HEK293 (cell line): ENCODE measurements around the gene STYK1.
A peak's percentile ranks its signal among the peaks of the same experiment; 100 is the strongest.

Source experiments
- CTCF ChIA-PET: fragments of 350-600 bp; formaldehyde crosslinking; extraction: SDS; loops from one replicate; lab custom pipeline; 2021; ENCODE audit warnings: antibody characterized with exemption; lab: Yijun Ruan, JAX
- POLR2A ChIA-PET: fragments of 300-600 bp; formaldehyde crosslinking; extraction: SDS; loops from one replicate; lab custom pipeline; 2020; ENCODE audit warnings: antibody characterized with exemption, inconsistent platforms; lab: Yijun Ruan, JAX
- H3K27ac ChIP-seq: fragments of 200-500 bp; sonication (Bioruptor generic); 2 replicates; pipeline ENCODE4 v1.5.1; 2014; ENCODE audit warnings: low read depth, low read length, control low read depth, inconsistent platforms; ENCODE audit errors: extremely low read depth
- H3K36me3 ChIP-seq, 2 experiments: fragments of 200-500 bp in 1 of 2; sonication (Bioruptor generic) in 1 of 2; 1 replicate in 1 of 2; 2 replicates in 1 of 2; pipeline ENCODE4 v1.5.1; 2014 to 2017; ENCODE audit warnings: inconsistent platforms in 2 of 2, low read length in 2 of 2; ENCODE audit not compliant: control insufficient read depth in 2 of 2, insufficient read depth in 1 of 2
- H3K4me1 ChIP-seq: fragments of 200-500 bp; sonication (Bioruptor generic); 2 replicates; pipeline ENCODE4 v1.5.1; 2014; ENCODE audit warnings: mild to moderate bottlenecking, low read length, inconsistent platforms; ENCODE audit not compliant: control insufficient read depth, insufficient read depth
- H3K4me3 ChIP-seq: 2 replicates; pipeline ENCODE4 v1.5.1; 2011; ENCODE audit warnings: low read depth, mild to moderate bottlenecking, control low read depth, low read length, moderate library complexity
- H3K9me3 ChIP-seq: fragments of 200-500 bp; sonication (Bioruptor generic); 2 replicates; pipeline ENCODE4 v1.5.1; 2014; ENCODE audit warnings: low read depth, low read length, inconsistent platforms; ENCODE audit not compliant: control insufficient read depth, insufficient read depth
- HOXC10 ChIP-seq: sonication (generic); formaldehyde crosslinking; IDR thresholded peaks from 2 replicates; pipeline ENCODE4 v1.8.1; 2023; ENCODE audit warnings: mild to moderate bottlenecking, missing genetic modification reagents
- KLF10 ChIP-seq: fragments of 450-650 bp; IDR thresholded peaks from 2 replicates; pipeline ENCODE4 v1.5.1; 2018; ENCODE audit warnings: missing biosample characterization, mild to moderate bottlenecking, missing genetic modification characterization
- MZF1 ChIP-seq: fragments of 450-650 bp; formaldehyde crosslinking; IDR thresholded peaks from 2 replicates; pipeline ENCODE4 v1.5.1; 2017; ENCODE audit warnings: missing biosample characterization, missing genetic modification characterization, borderline replicate concordance
- TRIM28 ChIP-seq: IDR thresholded peaks from 2 replicates; pipeline ENCODE4 v1.6.1; 2011; ENCODE audit warnings: low read length, control low read depth, borderline replicate concordance
- YY2 ChIP-seq: fragments of 450-650 bp; formaldehyde crosslinking; IDR thresholded peaks from 2 replicates; pipeline ENCODE4 v1.5.1; 2016; ENCODE audit warnings: missing biosample characterization, missing genetic modification characterization
- ZFP41 ChIP-seq: fragments of 450-650 bp; formaldehyde crosslinking; IDR thresholded peaks from 2 replicates; pipeline ENCODE4 v1.5.1; 2016; ENCODE audit warnings: missing biosample characterization, missing genetic modification characterization, borderline replicate concordance
- ZNF114 ChIP-seq: fragments of 450-650 bp; formaldehyde crosslinking; IDR thresholded peaks from 2 replicates; pipeline ENCODE4 v1.5.0; 2017; ENCODE audit warnings: missing biosample characterization, missing genetic modification characterization
- ZNF132 ChIP-seq: fragments of 450-650 bp; formaldehyde crosslinking; IDR thresholded peaks from 2 replicates; pipeline ENCODE4 v1.5.1; 2017; ENCODE audit warnings: missing biosample characterization, missing genetic modification characterization, borderline replicate concordance
- ZNF138 ChIP-seq: fragments of 450-650 bp; formaldehyde crosslinking; IDR thresholded peaks from 2 replicates; pipeline ENCODE4 v1.5.1; 2016; ENCODE audit warnings: missing biosample characterization, missing genetic modification characterization, borderline replicate concordance
- ZNF140 ChIP-seq: fragments of 450-650 bp; formaldehyde crosslinking; IDR thresholded peaks from 2 replicates; pipeline ENCODE4 v1.5.1; 2016; ENCODE audit warnings: missing biosample characterization, missing genetic modification characterization
- ZNF155 ChIP-seq: fragments of 450-650 bp; formaldehyde crosslinking; IDR thresholded peaks from 2 replicates; pipeline ENCODE4 v1.5.1; 2016; ENCODE audit warnings: missing biosample characterization, missing genetic modification characterization
- ZNF23 ChIP-seq: fragments of 450-650 bp; formaldehyde crosslinking; IDR thresholded peaks from 2 replicates; pipeline ENCODE4 v1.5.1; 2016; ENCODE audit warnings: missing biosample characterization, missing genetic modification characterization, borderline replicate concordance
- ZNF274 ChIP-seq, 2 experiments: fragments of 200-500 bp in 1 of 2; fragments of 450-650 bp in 1 of 2; sonication (Bioruptor generic) in 1 of 2; formaldehyde crosslinking in 1 of 2; IDR thresholded peaks; 2 replicates each; pipeline versions ENCODE4 v1.5.1 to v1.6.1; 2014 to 2016; ENCODE audit warnings: borderline replicate concordance in 1 of 2, inconsistent platforms in 1 of 2, low read length in 1 of 2, missing biosample characterization in 1 of 2, missing genetic modification characterization in 1 of 2
- ZNF660 ChIP-seq: fragments of 450-650 bp; IDR thresholded peaks from 2 replicates; pipeline ENCODE4 v1.5.1; 2018; ENCODE audit warnings: missing biosample characterization, mild to moderate bottlenecking, missing genetic modification characterization
- ZNF837 ChIP-seq: fragments of 450-650 bp; formaldehyde crosslinking; IDR thresholded peaks from 2 replicates; pipeline ENCODE4 v1.5.1; 2016; ENCODE audit warnings: missing biosample characterization, missing genetic modification characterization
- ZSCAN16 ChIP-seq: fragments of 450-650 bp; formaldehyde crosslinking; IDR thresholded peaks from 2 replicates; pipeline ENCODE4 v1.5.1; 2016; ENCODE audit warnings: missing biosample characterization, missing genetic modification characterization
- TF ChIP-seq, protein P1 (sequence below): fragments of 450-650 bp; IDR thresholded peaks from 2 replicates; pipeline ENCODE4 v1.5.1; 2018; ENCODE audit warnings: missing biosample characterization, missing genetic modification characterization
- TF ChIP-seq, protein P2 (sequence below): fragments of 450-650 bp; formaldehyde crosslinking; IDR thresholded peaks from 2 replicates; pipeline ENCODE4 v1.5.1; 2016; ENCODE audit warnings: missing biosample characterization, missing genetic modification characterization
- TF ChIP-seq, protein P3 (sequence below): fragments of 450-650 bp; formaldehyde crosslinking; IDR thresholded peaks from 2 replicates; pipeline ENCODE4 v1.5.1; 2016; ENCODE audit warnings: missing biosample characterization, missing genetic modification characterization
- TF ChIP-seq, protein P4 (sequence below): fragments of 450-650 bp; formaldehyde crosslinking; IDR thresholded peaks from 2 replicates; pipeline ENCODE4 v1.5.1; 2017; ENCODE audit warnings: missing biosample characterization, missing genetic modification characterization
- TF ChIP-seq, protein P5 (sequence below): fragments of 450-650 bp; formaldehyde crosslinking; IDR thresholded peaks from 2 replicates; pipeline ENCODE4 v1.5.1; 2016; ENCODE audit warnings: missing biosample characterization, missing genetic modification characterization
- TF ChIP-seq, protein P6 (sequence below): fragments of 450-650 bp; formaldehyde crosslinking; IDR thresholded peaks from 2 replicates; pipeline ENCODE4 v1.5.1; 2017; ENCODE audit warnings: missing biosample characterization, mild to moderate bottlenecking, missing genetic modification characterization, moderate library complexity

STYK1 gene

DNA sequence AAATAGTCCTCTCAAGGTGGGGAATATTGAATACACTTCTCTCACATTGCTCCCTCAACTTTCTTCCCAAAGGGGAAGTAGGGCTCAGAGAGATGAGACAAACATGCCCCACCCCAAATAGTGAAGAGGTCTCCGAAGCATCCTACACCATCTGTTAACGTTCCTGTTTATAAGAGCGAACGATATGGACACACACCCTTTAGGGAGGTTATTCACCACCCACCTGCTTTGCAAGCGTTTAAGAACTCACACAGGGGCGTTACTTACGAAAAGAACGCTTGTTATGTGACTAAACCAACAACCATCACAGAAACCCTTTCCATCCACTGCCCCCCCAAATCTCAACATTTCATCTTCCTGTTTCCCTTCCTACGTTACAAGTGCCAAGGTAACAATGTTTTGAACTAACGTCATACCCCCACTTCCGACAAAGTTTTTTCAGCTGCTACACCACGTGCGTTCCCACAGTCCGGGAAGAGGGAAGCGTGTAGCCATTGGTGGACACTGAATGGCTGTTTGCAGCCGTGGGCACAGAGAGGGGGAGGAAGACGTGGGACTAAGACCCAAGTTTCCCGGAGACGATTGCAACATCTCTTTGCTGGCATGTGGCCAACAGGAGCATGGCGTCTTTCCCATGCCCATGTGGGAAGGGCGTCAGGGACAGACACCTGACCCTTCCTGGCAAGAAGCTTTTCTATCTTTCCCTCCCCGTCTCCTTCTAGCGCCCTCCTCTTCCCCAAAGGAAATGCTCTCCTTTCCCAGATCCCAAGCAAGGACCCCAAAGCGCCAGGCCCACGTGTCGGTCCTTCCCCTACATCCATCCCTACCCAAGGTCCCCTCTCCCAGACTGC, 48.0 kb upstream of the STYK1 start:
- H3K4me3 ChIP-seq: peak overlapping the region; percentile 99
- no peaks in the 10 kb centered on the region for H3K9me3 ChIP-seq
- H3K27ac ChIP-seq: peak overlapping the region; percentile 96
- ChIA-PET CTCF (interaction anchor here (3.5 kb wide), 1 partner anchor 28 kb away, joined by 21 read pairs; no protein-coding TSS in a partner anchor), POLR2A (interaction anchor here (1.5 kb wide), 1 partner anchor 449 kb away, joined by 5 read pairs; the partner anchor contains the start of gene SMIM10L1)
- H3K4me1 ChIP-seq: peaks cover 35% of the 10 kb centered on the region
- H3K36me3 ChIP-seq: no peaks in the 10 kb centered on the region
- TF ChIP-seq ZNF140: no peak
- TF ChIP-seq MZF1 (tag by site-specific recombination): peak; percentile 73; the same call in 1 of the 2 replicates
- TF ChIP-seq ZNF138: no peak
- TF ChIP-seq ZNF660 (tag by site-specific recombination): peak; percentile 99
- TF ChIP-seq, protein P1, sequence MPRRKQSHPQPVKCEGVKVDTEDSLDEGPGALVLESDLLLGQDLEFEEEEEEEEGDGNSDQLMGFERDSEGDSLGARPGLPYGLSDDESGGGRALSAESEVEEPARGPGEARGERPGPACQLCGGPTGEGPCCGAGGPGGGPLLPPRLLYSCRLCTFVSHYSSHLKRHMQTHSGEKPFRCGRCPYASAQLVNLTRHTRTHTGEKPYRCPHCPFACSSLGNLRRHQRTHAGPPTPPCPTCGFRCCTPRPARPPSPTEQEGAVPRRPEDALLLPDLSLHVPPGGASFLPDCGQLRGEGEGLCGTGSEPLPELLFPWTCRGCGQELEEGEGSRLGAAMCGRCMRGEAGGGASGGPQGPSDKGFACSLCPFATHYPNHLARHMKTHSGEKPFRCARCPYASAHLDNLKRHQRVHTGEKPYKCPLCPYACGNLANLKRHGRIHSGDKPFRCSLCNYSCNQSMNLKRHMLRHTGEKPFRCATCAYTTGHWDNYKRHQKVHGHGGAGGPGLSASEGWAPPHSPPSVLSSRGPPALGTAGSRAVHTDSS: peak; percentile 67
- TF ChIP-seq ZSCAN16 (tag by site-specific recombination): peak; percentile 79
- TF ChIP-seq, protein P2, sequence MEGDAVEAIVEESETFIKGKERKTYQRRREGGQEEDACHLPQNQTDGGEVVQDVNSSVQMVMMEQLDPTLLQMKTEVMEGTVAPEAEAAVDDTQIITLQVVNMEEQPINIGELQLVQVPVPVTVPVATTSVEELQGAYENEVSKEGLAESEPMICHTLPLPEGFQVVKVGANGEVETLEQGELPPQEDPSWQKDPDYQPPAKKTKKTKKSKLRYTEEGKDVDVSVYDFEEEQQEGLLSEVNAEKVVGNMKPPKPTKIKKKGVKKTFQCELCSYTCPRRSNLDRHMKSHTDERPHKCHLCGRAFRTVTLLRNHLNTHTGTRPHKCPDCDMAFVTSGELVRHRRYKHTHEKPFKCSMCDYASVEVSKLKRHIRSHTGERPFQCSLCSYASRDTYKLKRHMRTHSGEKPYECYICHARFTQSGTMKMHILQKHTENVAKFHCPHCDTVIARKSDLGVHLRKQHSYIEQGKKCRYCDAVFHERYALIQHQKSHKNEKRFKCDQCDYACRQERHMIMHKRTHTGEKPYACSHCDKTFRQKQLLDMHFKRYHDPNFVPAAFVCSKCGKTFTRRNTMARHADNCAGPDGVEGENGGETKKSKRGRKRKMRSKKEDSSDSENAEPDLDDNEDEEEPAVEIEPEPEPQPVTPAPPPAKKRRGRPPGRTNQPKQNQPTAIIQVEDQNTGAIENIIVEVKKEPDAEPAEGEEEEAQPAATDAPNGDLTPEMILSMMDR (tag by site-specific recombination): peak; percentile 74
- no peak for TF ChIP-seq ZNF132 (tag by site-specific recombination)
- TF ChIP-seq ZFP41 (tag by site-specific recombination): no peak
- no peak for TF ChIP-seq ZNF274 (IDR thresholded peaks at IDR 0.05; ENCODE audit: low read length)
- TF ChIP-seq ZNF274 (tag by site-specific recombination; IDR thresholded peaks at IDR 0.05; ENCODE audit: borderline replicate concordance): no peak
- TF ChIP-seq HOXC10: no peak
- no peak for TF ChIP-seq ZNF155 (tag by site-specific recombination)
- TF ChIP-seq, protein P3, sequence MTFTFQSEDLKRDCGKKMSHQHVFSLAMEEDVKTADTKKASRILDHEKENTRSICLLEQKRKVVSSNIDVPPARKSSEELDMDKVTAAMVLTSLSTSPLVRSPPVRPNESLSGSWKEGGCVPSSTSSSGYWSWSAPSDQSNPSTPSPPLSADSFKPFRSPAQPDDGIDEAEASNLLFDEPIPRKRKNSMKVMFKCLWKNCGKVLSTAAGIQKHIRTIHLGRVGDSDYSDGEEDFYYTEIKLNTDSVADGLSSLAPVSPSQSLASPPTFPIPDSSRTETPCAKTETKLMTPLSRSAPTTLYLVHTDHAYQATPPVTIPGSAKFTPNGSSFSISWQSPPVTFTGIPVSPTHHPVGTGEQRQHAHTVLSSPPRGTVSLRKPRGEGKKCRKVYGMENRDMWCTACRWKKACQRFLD (tag by site-specific recombination): no peak
- TF ChIP-seq, protein P4, sequence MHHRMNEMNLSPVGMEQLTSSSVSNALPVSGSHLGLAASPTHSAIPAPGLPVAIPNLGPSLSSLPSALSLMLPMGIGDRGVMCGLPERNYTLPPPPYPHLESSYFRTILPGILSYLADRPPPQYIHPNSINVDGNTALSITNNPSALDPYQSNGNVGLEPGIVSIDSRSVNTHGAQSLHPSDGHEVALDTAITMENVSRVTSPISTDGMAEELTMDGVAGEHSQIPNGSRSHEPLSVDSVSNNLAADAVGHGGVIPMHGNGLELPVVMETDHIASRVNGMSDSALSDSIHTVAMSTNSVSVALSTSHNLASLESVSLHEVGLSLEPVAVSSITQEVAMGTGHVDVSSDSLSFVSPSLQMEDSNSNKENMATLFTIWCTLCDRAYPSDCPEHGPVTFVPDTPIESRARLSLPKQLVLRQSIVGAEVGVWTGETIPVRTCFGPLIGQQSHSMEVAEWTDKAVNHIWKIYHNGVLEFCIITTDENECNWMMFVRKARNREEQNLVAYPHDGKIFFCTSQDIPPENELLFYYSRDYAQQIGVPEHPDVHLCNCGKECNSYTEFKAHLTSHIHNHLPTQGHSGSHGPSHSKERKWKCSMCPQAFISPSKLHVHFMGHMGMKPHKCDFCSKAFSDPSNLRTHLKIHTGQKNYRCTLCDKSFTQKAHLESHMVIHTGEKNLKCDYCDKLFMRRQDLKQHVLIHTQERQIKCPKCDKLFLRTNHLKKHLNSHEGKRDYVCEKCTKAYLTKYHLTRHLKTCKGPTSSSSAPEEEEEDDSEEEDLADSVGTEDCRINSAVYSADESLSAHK: peak; percentile 48; the same call in 1 of the 2 replicates
- TF ChIP-seq, protein P5, sequence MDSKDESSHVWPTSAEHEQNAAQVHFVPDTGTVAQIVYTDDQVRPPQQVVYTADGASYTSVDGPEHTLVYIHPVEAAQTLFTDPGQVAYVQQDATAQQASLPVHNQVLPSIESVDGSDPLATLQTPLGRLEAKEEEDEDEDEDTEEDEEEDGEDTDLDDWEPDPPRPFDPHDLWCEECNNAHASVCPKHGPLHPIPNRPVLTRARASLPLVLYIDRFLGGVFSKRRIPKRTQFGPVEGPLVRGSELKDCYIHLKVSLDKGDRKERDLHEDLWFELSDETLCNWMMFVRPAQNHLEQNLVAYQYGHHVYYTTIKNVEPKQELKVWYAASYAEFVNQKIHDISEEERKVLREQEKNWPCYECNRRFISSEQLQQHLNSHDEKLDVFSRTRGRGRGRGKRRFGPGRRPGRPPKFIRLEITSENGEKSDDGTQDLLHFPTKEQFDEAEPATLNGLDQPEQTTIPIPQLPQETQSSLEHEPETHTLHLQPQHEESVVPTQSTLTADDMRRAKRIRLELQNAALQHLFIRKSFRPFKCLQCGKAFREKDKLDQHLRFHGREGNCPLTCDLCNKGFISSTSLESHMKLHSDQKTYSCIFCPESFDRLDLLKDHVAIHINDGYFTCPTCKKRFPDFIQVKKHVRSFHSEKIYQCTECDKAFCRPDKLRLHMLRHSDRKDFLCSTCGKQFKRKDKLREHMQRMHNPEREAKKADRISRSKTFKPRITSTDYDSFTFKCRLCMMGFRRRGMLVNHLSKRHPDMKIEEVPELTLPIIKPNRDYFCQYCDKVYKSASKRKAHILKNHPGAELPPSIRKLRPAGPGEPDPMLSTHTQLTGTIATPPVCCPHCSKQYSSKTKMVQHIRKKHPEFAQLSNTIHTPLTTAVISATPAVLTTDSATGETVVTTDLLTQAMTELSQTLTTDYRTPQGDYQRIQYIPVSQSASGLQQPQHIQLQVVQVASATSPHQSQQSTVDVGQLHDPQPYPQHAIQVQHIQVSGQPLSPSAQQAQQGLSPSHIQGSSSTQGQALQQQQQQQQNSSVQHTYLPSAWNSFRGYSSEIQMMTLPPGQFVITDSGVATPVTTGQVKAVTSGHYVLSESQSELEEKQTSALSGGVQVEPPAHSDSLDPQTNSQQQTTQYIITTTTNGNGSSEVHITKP (tag by site-specific recombination): peak; percentile 93
- peak; percentile 73; the same call in 1 of the 2 replicates for TF ChIP-seq TRIM28
- no peak for TF ChIP-seq ZNF23 (tag by site-specific recombination)
- TF ChIP-seq YY2 (tag by site-specific recombination): peak; percentile 65
- TF ChIP-seq KLF10 (tag by site-specific recombination): peak; percentile 83
- no peak for TF ChIP-seq ZNF114
- TF ChIP-seq, protein P6, sequence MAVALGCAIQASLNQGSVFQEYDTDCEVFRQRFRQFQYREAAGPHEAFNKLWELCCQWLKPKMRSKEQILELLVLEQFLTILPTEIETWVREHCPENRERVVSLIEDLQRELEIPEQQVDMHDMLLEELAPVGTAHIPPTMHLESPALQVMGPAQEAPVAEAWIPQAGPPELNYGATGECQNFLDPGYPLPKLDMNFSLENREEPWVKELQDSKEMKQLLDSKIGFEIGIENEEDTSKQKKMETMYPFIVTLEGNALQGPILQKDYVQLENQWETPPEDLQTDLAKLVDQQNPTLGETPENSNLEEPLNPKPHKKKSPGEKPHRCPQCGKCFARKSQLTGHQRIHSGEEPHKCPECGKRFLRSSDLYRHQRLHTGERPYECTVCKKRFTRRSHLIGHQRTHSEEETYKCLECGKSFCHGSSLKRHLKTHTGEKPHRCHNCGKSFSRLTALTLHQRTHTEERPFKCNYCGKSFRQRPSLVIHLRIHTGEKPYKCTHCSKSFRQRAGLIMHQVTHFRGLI (tag by site-specific recombination): no peak
- no peak for TF ChIP-seq ZNF837
